Kidney (tissue), 14 donors: ENCODE data around the gene GSK3A. TPM values are rescaled to one million over a fixed set of nuclear protein-coding genes. Genes with fewer than 3 reads are reported as not detected.
A peak's percentile ranks its signal among the peaks of the same experiment; 100 is the strongest.

Source experiments
- DNase-seq, 5 donors: peaks; one replicate each; pipeline ENCODE4 v3.0.0-alpha.2; 2013 to 2020
- FAIRE-seq: peaks from 2 replicates; lab custom pipeline; 2012; peaks lifted over from hg19 to GRCh38; lab: Jason Lieb, UNC
- H3K27ac ChIP-seq, 2 donors: one replicate each; pipeline ENCODE4 v1.7.0; 2013; ENCODE audit warnings: low read depth in 2 of 2, low read length in 2 of 2, inconsistent platforms in 1 of 2
- H3K27me3 ChIP-seq: one replicate; pipeline ENCODE4 v1.7.1; 2013; ENCODE audit warnings: low read length, inconsistent platforms; ENCODE audit not compliant: control insufficient read depth, insufficient read depth
- H3K36me3 ChIP-seq, 3 donors: one replicate each; pipeline versions ENCODE4 v1.7.0 to v1.7.1; 2013; ENCODE audit warnings: low read length in 3 of 3, control low read depth in 1 of 3, inconsistent platforms in 1 of 3; ENCODE audit not compliant: insufficient read depth in 3 of 3, control insufficient read depth in 2 of 3
- H3K4me1 ChIP-seq, 3 donors: one replicate each; pipeline versions ENCODE4 v1.7.0 to v1.7.1; 2013; ENCODE audit warnings: low read length in 3 of 3, inconsistent platforms in 1 of 3, low read depth in 1 of 3; ENCODE audit not compliant: control insufficient read depth in 2 of 3, insufficient read depth in 2 of 3
- H3K4me3 ChIP-seq, 3 donors: one replicate each; pipeline versions ENCODE4 v1.7.0 to v1.8.1; 2013; ENCODE audit warnings: low read length in 3 of 3, control low read depth in 1 of 3, inconsistent platforms in 1 of 3
- H3K9ac ChIP-seq, 3 donors: one replicate each; pipeline versions ENCODE4 v1.7.0 to v1.7.1; 2013; ENCODE audit warnings: low read length in 3 of 3, control low read depth in 1 of 3, inconsistent platforms in 1 of 3
- H3K9me3 ChIP-seq, 3 donors: one replicate each; pipeline versions ENCODE4 v1.7.0 to v1.7.1; 2013; ENCODE audit warnings: low read length in 3 of 3, control low read depth in 1 of 3, inconsistent platforms in 1 of 3; ENCODE audit not compliant: control insufficient read depth in 2 of 3, insufficient read depth in 1 of 3
- CTCF ChIP-seq: IDR thresholded peaks from 3 replicates; pipeline ENCODE4 v1.5.1; 2012; ENCODE audit warnings: mild to moderate bottlenecking, moderate library complexity, borderline replicate concordance; ENCODE audit not compliant: insufficient read depth; ENCODE audit errors: extremely low read depth
- intact Hi-C: fragments of 100-400 bp; cut with DNase I; formaldehyde crosslinking; loops from one replicate; pipeline ENCODE4 v1.11.1; 2022
- polyA plus RNA-seq: library from polyadenylated mRNA; stranded (reverse); fragments of 350-450 nt; fragmentation: Illumina TruSeq; extraction: RNeasy Lipid Tissue Mini Kit (QIAGEN cat#74804); gene quantifications from one replicate; pipeline ENCODE4 v1.2.3, GENCODE V29; 2014; ENCODE audit warnings: low read depth, low replicate concordance; ENCODE audit not compliant: insufficient read depth
- total RNA-seq: library from RNA; stranded (reverse); fragmentation: NEBNext Ultra II Directional; extraction: Animal tissue kit (Norgen Biotek cat#: 25700); gene quantifications from one replicate; pipeline ENCODE4 v1.2.1, GENCODE V29; 2021
- donor health status: control.
- donor health status: control.
- donor health status: control.
- donor health status: control.
- donor health status: control.
- donor health status: DM: yes; HTN: yes; CAD: no.
- donor health status: Normal renal cell carcinoma (clear cell type).

Gene GSK3A
- total and polyA plus RNA-seq, 2 donors from 2014 or later, result 39.2 to 57.3 TPM

GRCh38 chr19:42248270-42249148, 6.1 kb upstream of the GSK3A start:
- peak in 2 of 5 donors; percentile 57 to 84 for DNase-seq
- no peak for TF ChIP-seq CTCF
- Histone ChIP-seq H3K27ac (no peak overlapping the region), H3K4me3 (no peak overlapping the region), H3K4me1 (peaks cover 0 to 31% (median 14%) of the 10 kb centered on the region in 3 donors), H3K27me3 (no peaks in the 10 kb centered on the region), H3K9me3 (no peaks in the 10 kb centered on the region), H3K9ac (no peak overlapping the region), H3K36me3 (peaks cover 0 to 20% (median 3%) of the 10 kb centered on the region in 3 donors)
- no peak for FAIRE-seq
- intact Hi-C loops, result no loop called here

- FAIRE-seq (no peak), DNase-seq (peak in 2 of 5 donors; percentile 68 to 74)
- Histone ChIP-seq H3K4me1 (peaks cover 0 to 30% (median 14%) of the 10 kb centered on the region in 3 donors), H3K27me3 (no peaks in the 10 kb centered on the region), H3K9ac (no peak overlapping the region), H3K4me3 (no peak overlapping the region), H3K27ac (no peak overlapping the region), H3K9me3 (no peaks in the 10 kb centered on the region), H3K36me3 (peaks cover 0 to 20% (median 3%) of the 10 kb centered on the region in 3 donors)
- no peak for TF ChIP-seq CTCF
- intact Hi-C loops, result no loop called here
These were observed 5.3 kb upstream of the GSK3A start for GRCh38 chr19:42247640-42248199.

GRCh38 chr19:42246922-42247639, 4.7 kb upstream of the GSK3A start:
- DNase-seq (no peak), FAIRE-seq (no peak)
- Histone ChIP-seq H3K9ac (peak overlapping the region in 1 of 3 donors; percentile 48), H3K9me3 (no peaks in the 10 kb centered on the region), H3K4me3 (no peak overlapping the region), H3K27me3 (no peaks in the 10 kb centered on the region), H3K36me3 (peaks cover 0 to 20% (median 3%) of the 10 kb centered on the region in 3 donors), H3K27ac (no peak overlapping the region), H3K4me1 (peaks cover 0 to 25% (median 14%) of the 10 kb centered on the region in 3 donors)
- no peak for TF ChIP-seq CTCF
- intact Hi-C loops, result no loop called here
